GM12892 (cell line): Measurements from ENCODE around the gene CDH13.

ENCODE experiments used
- POLR2A ChIP-seq: IDR thresholded peaks from 2 replicates; pipeline ENCODE4 v1.6.1; 2011; ENCODE audit warnings: low read depth, low read length, control low read depth
- POLR2AphosphoS5 ChIP-seq: IDR thresholded peaks from 2 replicates; pipeline ENCODE4 v1.6.1; 2011; ENCODE audit warnings: low read depth, low read length, control low read depth
- TAF1 ChIP-seq: IDR thresholded peaks from 2 replicates; pipeline ENCODE4 v1.6.1; 2011; ENCODE audit warnings: low read depth, mild to moderate bottlenecking, control low read depth, low read length, borderline replicate concordance

GRCh38 chr16:82763371-82763770 is 136.6 kb downstream of the CDH13 start:
- TF ChIP-seq POLR2A, result no peak
- TF ChIP-seq POLR2AphosphoS5, result no peak
- TF ChIP-seq TAF1, result no peak
